ENCODE data around the gene SERTM1. TPM values are rescaled to one million over a fixed set of nuclear protein-coding genes. Genes with fewer than 3 reads are reported as not detected.
A peak's percentile ranks its signal among the peaks of the same experiment; 100 is the strongest.

SERTM1 gene
- total and polyA plus RNA-seq, 2 donors (not counting 1 experiment from before 2014, with no cell fraction given), result not detected

GRCh38 chr13:36715841-36716240 lies 42.0 kb downstream of the SERTM1 start:
- Histone ChIP-seq H3K27me3 (ENCODE audit: control insufficient read depth, insufficient read depth, low read length) (no peaks in the 10 kb centered on the region), H3K4me1 (ENCODE audit: control insufficient read depth, extremely low read depth, insufficient read depth, low read length) (no peaks in the 10 kb centered on the region), H3K36me3 (ENCODE audit: control insufficient read depth, insufficient read depth, low read length) (no peaks in the 10 kb centered on the region), H3K4me3 (replicated peaks in 1 of 4; ENCODE audit: control extremely low read depth in 1 of 4, insufficient read depth in 1 of 4, low read depth in 3 of 4, low read length in 4 of 4) (no peak overlapping the region), H3K79me2 (ENCODE audit: control insufficient read depth, insufficient read depth, low read length) (no peaks in the 10 kb centered on the region), H3K4me2 (ENCODE audit: extremely low read depth, insufficient read depth, low read length) (no peak overlapping the region), H2AFZ (ENCODE audit: low read length) (no peak overlapping the region), H3K27ac (ENCODE audit: insufficient read depth, low read length) (no peak overlapping the region), H4K20me1 (ENCODE audit: control insufficient read depth, extremely low read depth, insufficient read depth, low read length) (no peaks in the 10 kb centered on the region), H3K9ac (ENCODE audit: insufficient read depth, low read length) (no peak overlapping the region), H3K9me3 (ENCODE audit: control insufficient read depth, insufficient read depth, low read depth, low read length) (no peaks in the 10 kb centered on the region)
- DNase-seq (ENCODE audit: low read depth in 2 of 2), result no peak
- TF ChIP-seq, protein P1, sequence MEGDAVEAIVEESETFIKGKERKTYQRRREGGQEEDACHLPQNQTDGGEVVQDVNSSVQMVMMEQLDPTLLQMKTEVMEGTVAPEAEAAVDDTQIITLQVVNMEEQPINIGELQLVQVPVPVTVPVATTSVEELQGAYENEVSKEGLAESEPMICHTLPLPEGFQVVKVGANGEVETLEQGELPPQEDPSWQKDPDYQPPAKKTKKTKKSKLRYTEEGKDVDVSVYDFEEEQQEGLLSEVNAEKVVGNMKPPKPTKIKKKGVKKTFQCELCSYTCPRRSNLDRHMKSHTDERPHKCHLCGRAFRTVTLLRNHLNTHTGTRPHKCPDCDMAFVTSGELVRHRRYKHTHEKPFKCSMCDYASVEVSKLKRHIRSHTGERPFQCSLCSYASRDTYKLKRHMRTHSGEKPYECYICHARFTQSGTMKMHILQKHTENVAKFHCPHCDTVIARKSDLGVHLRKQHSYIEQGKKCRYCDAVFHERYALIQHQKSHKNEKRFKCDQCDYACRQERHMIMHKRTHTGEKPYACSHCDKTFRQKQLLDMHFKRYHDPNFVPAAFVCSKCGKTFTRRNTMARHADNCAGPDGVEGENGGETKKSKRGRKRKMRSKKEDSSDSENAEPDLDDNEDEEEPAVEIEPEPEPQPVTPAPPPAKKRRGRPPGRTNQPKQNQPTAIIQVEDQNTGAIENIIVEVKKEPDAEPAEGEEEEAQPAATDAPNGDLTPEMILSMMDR (conservative IDR thresholded peaks at IDR 0.05 in 1 of 2, IDR thresholded peaks at IDR 0.05 in 1 of 2; ENCODE audit: low read depth in 1 of 2, low read length in 2 of 2), result no peak

DNA sequence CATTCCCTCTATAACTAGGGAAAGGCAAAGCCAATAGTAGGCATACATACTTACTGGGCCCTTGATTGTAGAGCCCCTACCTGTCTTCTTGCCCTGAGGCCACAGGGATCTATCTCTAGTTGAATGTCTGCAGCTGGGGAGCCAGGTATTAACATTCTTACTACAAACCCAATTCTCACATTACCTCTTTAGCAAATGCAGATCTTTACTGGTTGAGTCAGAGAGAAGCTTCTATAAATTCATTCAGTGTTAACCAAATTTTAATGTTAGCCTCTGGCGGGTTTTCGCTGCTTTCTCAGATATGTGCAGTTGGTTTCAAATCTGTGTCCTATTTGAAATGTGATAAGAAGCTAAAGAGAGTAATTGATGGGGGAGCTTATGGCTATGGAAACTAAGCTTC lies 43.2 kb downstream of the SERTM1 start:
- H3K27ac ChIP-seq (ENCODE audit: insufficient read depth, low read length), result no peak overlapping the region
- H3K36me3 ChIP-seq (ENCODE audit: control insufficient read depth, insufficient read depth, low read length), result no peaks in the 10 kb centered on the region
- H3K9me3 ChIP-seq (ENCODE audit: control insufficient read depth, insufficient read depth, low read depth, low read length), result no peaks in the 10 kb centered on the region
- H3K4me1 ChIP-seq (ENCODE audit: control insufficient read depth, extremely low read depth, insufficient read depth, low read length), result no peaks in the 10 kb centered on the region
- H4K20me1 ChIP-seq (ENCODE audit: control insufficient read depth, extremely low read depth, insufficient read depth, low read length), result no peaks in the 10 kb centered on the region
- no peaks in the 10 kb centered on the region for H3K79me2 ChIP-seq (ENCODE audit: control insufficient read depth, insufficient read depth, low read length)
- no peak overlapping the region for H2AFZ ChIP-seq (ENCODE audit: low read length)
- no peak overlapping the region for H3K4me2 ChIP-seq (ENCODE audit: extremely low read depth, insufficient read depth, low read length)
- no peak overlapping the region for H3K9ac ChIP-seq (ENCODE audit: insufficient read depth, low read length)
- TF ChIP-seq, protein P1 (conservative IDR thresholded peaks at IDR 0.05 in 1 of 2, IDR thresholded peaks at IDR 0.05 in 1 of 2; ENCODE audit: low read depth in 1 of 2, low read length in 2 of 2), result no peak
- no peak for TF ChIP-seq EZH2 (IDR thresholded peaks at IDR 0.05; ENCODE audit: low read length, missing control alignments)
- H3K4me3 ChIP-seq (replicated peaks in 1 of 4; ENCODE audit: control extremely low read depth in 1 of 4, insufficient read depth in 1 of 4, low read depth in 3 of 4, low read length in 4 of 4), result no peak overlapping the region
- no peaks in the 10 kb centered on the region for H3K27me3 ChIP-seq (ENCODE audit: control insufficient read depth, insufficient read depth, low read length)
- DNase-seq (ENCODE audit: low read depth in 2 of 2), result no peak

DNA sequence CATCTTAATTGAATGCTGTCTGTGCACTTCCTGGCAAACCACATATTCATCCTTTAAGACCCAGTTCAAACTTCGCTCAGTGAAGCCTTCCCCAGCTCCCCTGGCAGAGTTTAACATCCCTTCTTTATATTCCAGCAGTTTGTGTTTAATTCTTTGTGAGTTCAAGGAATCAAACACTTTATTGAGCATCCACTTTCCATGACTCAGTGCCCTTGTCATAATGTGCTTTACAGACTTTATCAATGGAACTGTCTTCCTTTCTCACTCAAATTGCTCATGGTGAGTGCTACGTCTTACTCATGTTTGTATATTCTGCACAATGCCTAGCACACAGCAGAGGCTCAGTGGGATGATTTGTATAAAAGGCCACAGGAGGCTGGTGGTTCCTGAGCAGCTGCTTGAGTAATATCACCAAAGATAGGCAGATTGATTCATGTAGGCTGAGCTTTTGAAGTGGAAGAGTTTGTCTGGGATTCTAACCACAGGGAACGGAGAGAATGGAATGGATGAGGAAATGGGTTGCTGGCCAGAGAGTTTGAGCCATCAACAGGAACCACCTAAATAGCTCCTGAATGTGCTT lies 44.2 kb downstream of the SERTM1 start:
- TF ChIP-seq, protein P1 (conservative IDR thresholded peaks at IDR 0.05 in 1 of 2, IDR thresholded peaks at IDR 0.05 in 1 of 2; ENCODE audit: low read depth in 1 of 2, low read length in 2 of 2), result no peak
- no peak for TF ChIP-seq EZH2 (IDR thresholded peaks at IDR 0.05; ENCODE audit: low read length, missing control alignments)
- no peak overlapping the region for H2AFZ ChIP-seq (ENCODE audit: low read length)
- no peaks in the 10 kb centered on the region for H3K36me3 ChIP-seq (ENCODE audit: control insufficient read depth, insufficient read depth, low read length)
- no peaks in the 10 kb centered on the region for H3K79me2 ChIP-seq (ENCODE audit: control insufficient read depth, insufficient read depth, low read length)
- no peak overlapping the region for H3K9ac ChIP-seq (ENCODE audit: insufficient read depth, low read length)
- no peaks in the 10 kb centered on the region for H3K4me1 ChIP-seq (ENCODE audit: control insufficient read depth, extremely low read depth, insufficient read depth, low read length)
- H3K9me3 ChIP-seq (ENCODE audit: control insufficient read depth, insufficient read depth, low read depth, low read length), result no peaks in the 10 kb centered on the region
- no peaks in the 10 kb centered on the region for H4K20me1 ChIP-seq (ENCODE audit: control insufficient read depth, extremely low read depth, insufficient read depth, low read length)
- DNase-seq (ENCODE audit: low read depth in 2 of 2), result peak in 1 of 2 donors; percentile 94
- no peak overlapping the region for H3K27ac ChIP-seq (ENCODE audit: insufficient read depth, low read length)
- H3K27me3 ChIP-seq (ENCODE audit: control insufficient read depth, insufficient read depth, low read length), result no peaks in the 10 kb centered on the region
- H3K4me2 ChIP-seq (ENCODE audit: extremely low read depth, insufficient read depth, low read length), result no peak overlapping the region
- no peak overlapping the region for H3K4me3 ChIP-seq (replicated peaks in 1 of 4; ENCODE audit: control extremely low read depth in 1 of 4, insufficient read depth in 1 of 4, low read depth in 3 of 4, low read length in 4 of 4)

All from fibroblast of lung (primary cell).